ENCODE results near the gene TTF1.

Gene TTF1

DNA sequence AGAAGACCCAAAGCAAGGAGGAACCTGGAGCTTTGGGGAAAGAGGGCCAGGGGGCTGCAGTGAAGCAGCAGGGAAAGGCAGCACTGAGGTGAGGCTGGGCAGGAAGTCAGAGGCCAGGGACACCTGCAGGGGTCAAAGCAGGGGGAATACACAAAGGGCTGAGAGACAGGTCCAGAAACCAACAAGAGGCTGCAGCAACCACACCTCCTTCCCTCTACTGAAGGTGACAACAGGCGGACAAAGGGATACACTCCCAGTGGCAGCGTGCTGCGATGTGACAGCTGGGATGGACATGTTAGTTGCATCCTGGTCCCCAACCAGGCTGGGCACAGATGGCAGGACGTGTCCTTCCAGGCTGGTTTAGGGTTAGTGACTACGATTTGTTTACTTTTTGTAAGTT is 15.9 kb upstream of the TTF1 start:
- no peaks in the 10 kb centered on the region for H3K36me3 ChIP-seq
- TF ChIP-seq, protein P1, sequence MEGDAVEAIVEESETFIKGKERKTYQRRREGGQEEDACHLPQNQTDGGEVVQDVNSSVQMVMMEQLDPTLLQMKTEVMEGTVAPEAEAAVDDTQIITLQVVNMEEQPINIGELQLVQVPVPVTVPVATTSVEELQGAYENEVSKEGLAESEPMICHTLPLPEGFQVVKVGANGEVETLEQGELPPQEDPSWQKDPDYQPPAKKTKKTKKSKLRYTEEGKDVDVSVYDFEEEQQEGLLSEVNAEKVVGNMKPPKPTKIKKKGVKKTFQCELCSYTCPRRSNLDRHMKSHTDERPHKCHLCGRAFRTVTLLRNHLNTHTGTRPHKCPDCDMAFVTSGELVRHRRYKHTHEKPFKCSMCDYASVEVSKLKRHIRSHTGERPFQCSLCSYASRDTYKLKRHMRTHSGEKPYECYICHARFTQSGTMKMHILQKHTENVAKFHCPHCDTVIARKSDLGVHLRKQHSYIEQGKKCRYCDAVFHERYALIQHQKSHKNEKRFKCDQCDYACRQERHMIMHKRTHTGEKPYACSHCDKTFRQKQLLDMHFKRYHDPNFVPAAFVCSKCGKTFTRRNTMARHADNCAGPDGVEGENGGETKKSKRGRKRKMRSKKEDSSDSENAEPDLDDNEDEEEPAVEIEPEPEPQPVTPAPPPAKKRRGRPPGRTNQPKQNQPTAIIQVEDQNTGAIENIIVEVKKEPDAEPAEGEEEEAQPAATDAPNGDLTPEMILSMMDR (IDR thresholded peaks at IDR 0.05; ENCODE audit: low read depth, low read length) = no peak
- DNase-seq = no peak
- no peak overlapping the region for H3K4me3 ChIP-seq (ENCODE audit: low read depth, low read length)
- H3K27ac ChIP-seq = no peak overlapping the region
- no peaks in the 10 kb centered on the region for H3K9me3 ChIP-seq (ENCODE audit: severe bottlenecking)
- no peaks in the 10 kb centered on the region for H3K27me3 ChIP-seq (ENCODE audit: insufficient read depth, low read depth, severe bottlenecking)

DNA sequence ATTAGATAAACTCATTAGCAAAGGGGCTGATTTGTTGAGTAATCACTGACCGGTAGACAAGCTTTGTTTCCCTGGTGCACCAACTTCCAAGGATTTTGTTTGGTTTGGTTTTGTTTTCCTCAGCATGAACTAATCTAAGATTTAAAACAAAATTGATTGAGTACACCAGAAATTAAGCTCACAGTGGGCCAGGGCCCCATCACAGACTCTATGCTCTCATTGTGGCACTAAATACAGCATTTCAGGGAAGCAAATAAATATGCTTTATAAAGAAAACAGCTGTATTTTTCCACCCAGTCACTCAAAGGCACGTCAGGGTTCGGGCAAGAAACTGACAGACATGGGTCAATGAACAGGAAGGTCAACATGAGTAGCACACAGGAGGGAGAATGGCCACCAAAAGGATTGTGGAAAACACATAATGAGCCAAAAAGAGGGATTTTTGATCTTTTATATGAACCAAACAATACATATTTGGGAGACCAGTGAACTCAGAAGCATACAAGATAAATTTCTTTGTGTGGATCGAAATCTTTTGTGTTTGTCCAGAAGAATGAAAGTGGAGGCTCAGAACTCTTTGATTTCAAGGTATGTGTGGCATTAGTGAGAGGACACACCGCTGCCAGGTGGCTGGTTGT is 12.2 kb upstream of the TTF1 start:
- Histone ChIP-seq H3K9me3 (ENCODE audit: severe bottlenecking) (no peaks in the 10 kb centered on the region), H3K4me3 (ENCODE audit: low read depth, low read length) (no peak overlapping the region), H3K27me3 (ENCODE audit: insufficient read depth, low read depth, severe bottlenecking) (no peaks in the 10 kb centered on the region), H3K27ac (no peak overlapping the region), H3K36me3 (no peaks in the 10 kb centered on the region)
- TF ChIP-seq, protein P1 (IDR thresholded peaks at IDR 0.05; ENCODE audit: low read depth, low read length) = no peak
- no peak for DNase-seq

DNA sequence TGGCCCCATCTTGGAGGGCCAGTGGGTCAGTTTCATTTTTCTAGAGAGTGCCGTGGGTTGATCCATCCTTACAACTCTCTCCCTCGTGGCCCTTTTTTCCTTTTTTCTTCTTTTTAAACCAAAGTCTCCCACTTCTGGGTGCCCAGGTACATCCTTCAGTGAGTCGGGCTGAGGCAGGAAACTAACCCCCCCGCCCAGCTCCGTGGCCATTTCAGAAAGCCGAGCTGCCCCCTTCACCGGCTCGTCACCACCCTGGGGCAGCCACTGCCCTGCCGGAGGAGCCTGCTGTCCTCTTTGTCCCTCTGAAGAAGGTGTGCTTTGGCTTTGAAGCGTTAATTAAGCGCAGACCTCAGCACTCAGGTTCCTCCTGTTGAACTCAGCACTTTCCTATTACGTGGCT is 8.5 kb upstream of the TTF1 start:
- Histone ChIP-seq H3K27me3 (ENCODE audit: insufficient read depth, low read depth, severe bottlenecking) (peaks cover 8% of the 10 kb centered on the region), H3K4me3 (ENCODE audit: low read depth, low read length) (no peak overlapping the region), H3K27ac (no peak overlapping the region)

DNA sequence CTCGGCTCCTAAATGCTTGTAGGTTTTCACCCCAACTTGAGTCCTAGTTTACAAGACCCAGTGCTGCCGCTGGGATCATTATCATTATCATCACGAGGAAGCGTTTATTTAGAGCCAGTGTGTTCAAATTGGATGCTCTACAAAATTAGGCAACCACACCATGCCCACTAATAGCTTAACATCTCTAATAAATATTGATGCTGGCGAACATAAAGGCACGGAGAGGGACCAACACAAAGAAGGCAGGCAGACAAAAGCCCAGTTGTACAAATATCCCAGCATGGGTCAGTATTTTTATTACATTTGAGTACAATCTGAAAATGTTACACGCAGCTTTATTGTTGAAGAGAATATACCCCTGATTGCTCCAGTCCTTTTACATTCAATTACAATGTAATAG is 8.1 kb upstream of the TTF1 start:
- DNase-seq = no peak
- H3K27me3 ChIP-seq (ENCODE audit: insufficient read depth, low read depth, severe bottlenecking) = peaks cover 12% of the 10 kb centered on the region

More for the DNA sequence above, 8.5 kb upstream of the TTF1 start:
- Histone ChIP-seq H3K36me3 (no peaks in the 10 kb centered on the region), H3K9me3 (ENCODE audit: severe bottlenecking) (no peaks in the 10 kb centered on the region)
- TF ChIP-seq, protein P1 (IDR thresholded peaks at IDR 0.05; ENCODE audit: low read depth, low read length) = no peak
- no peak for DNase-seq

DNA sequence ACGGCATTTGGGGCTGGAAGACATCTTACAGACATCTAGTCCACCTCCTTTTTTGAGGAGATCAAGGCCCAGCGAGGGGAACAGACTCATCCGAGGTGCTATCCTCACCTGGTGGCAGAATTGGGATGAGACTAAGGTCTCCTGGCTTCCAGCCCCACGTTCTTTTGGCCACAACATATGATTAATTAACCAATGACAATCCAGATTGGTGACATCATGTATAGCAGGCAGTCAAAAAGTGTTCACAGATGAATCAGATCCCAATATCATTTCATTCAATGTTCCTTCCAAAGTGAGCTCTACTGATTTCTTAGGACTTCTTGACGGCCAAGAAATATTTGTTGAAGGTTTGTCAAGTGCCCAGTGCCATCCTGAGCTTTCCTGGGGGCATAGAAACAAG is 7.3 kb upstream of the TTF1 start:
- DNase-seq = no peak
- TF ChIP-seq, protein P1 (IDR thresholded peaks at IDR 0.05; ENCODE audit: low read depth, low read length) = no peak
- Histone ChIP-seq H3K27me3 (ENCODE audit: insufficient read depth, low read depth, severe bottlenecking) (peaks cover 20% of the 10 kb centered on the region), H3K36me3 (no peaks in the 10 kb centered on the region), H3K9me3 (ENCODE audit: severe bottlenecking) (no peaks in the 10 kb centered on the region), H3K27ac (no peak overlapping the region), H3K4me3 (ENCODE audit: low read depth, low read length) (no peak overlapping the region)

More for the DNA sequence above, 8.1 kb upstream of the TTF1 start:
- TF ChIP-seq, protein P1 (IDR thresholded peaks at IDR 0.05; ENCODE audit: low read depth, low read length) = no peak
- Histone ChIP-seq H3K27ac (no peak overlapping the region), H3K36me3 (no peaks in the 10 kb centered on the region), H3K4me3 (ENCODE audit: low read depth, low read length) (no peak overlapping the region), H3K9me3 (ENCODE audit: severe bottlenecking) (no peaks in the 10 kb centered on the region)

DNA sequence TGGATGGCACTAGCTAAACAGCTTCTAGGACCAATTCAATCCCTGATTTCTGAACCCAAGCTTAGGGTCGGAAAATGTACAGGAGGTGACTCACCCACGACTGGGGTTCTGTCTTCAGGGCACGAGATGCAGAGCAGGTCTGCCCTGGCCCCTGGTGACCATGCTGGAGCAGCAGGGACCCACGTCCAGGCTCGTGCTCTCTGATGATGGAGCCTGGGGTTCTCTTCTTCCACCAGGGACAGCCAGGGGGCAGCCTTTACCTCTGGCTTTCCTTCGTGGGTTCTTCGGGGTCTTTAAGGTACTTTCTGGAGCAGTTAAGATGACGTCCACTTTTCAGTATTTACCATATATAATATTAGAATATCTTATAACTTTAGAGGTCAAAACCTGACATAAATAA is 5.4 kb upstream of the TTF1 start:
- no peaks in the 10 kb centered on the region for H3K36me3 ChIP-seq
- H3K27ac ChIP-seq = no peak overlapping the region
- TF ChIP-seq, protein P1 (IDR thresholded peaks at IDR 0.05; ENCODE audit: low read depth, low read length) = peak; percentile 86
- peak; percentile 75 for DNase-seq
- H3K9me3 ChIP-seq (ENCODE audit: severe bottlenecking) = no peaks in the 10 kb centered on the region
- H3K4me3 ChIP-seq (ENCODE audit: low read depth, low read length) = no peak overlapping the region
- H3K27me3 ChIP-seq (ENCODE audit: insufficient read depth, low read depth, severe bottlenecking) = peaks cover 20% of the 10 kb centered on the region
